HUES48 (cell line): ENCODE measurements around the gene GRIK3.

Source experiments
- H3K27ac ChIP-seq: one replicate; pipeline ENCODE4 v1.7.0; 2013; ENCODE audit warnings: low read depth, low read length, inconsistent platforms
- H3K27me3 ChIP-seq: 2 replicates; pipeline ENCODE4 v1.6.1; 2013; ENCODE audit warnings: mild to moderate bottlenecking, low read length; ENCODE audit not compliant: control insufficient read depth, insufficient read depth
- H3K36me3 ChIP-seq: 2 replicates; pipeline ENCODE4 v1.6.1; 2013; ENCODE audit warnings: low read length; ENCODE audit not compliant: control insufficient read depth, insufficient read depth
- H3K4me1 ChIP-seq: 2 replicates; pipeline ENCODE4 v1.6.1; 2013; ENCODE audit warnings: mild to moderate bottlenecking, low read length; ENCODE audit not compliant: control insufficient read depth, insufficient read depth
- H3K4me3 ChIP-seq: 2 replicates; pipeline ENCODE4 v1.5.1; 2013; ENCODE audit warnings: mild to moderate bottlenecking, low read depth, low read length
- H3K9ac ChIP-seq: 2 replicates; pipeline ENCODE4 v1.6.1; 2013; ENCODE audit warnings: mild to moderate bottlenecking, low read depth, low read length, moderate library complexity
- H3K9me3 ChIP-seq: 2 replicates; pipeline ENCODE4 v1.6.1; 2013; ENCODE audit warnings: low read length; ENCODE audit not compliant: control insufficient read depth, insufficient read depth

GRIK3 gene

DNA sequence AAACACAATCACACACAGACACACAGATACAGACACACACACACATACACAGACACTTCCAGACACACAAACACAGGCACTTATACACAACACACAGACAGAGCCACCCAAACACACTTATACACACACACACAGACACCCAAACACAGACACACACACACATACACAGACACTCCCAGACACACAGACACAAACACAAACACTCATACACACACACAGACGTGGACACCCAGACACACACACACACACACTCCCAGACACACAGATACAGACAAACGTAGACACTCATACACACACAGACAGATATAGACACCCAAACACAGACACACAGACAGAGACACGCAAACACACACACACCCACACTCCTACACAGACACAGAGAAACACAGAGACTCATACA, 272.1 kb downstream of the GRIK3 start:
- no peaks in the 10 kb centered on the region for H3K36me3 ChIP-seq
- H3K4me3 ChIP-seq = no peak overlapping the region
- no peaks in the 10 kb centered on the region for H3K27me3 ChIP-seq
- no peaks in the 10 kb centered on the region for H3K9me3 ChIP-seq
- H3K9ac ChIP-seq = no peak overlapping the region
- H3K4me1 ChIP-seq = peaks cover 20% of the 10 kb centered on the region; the same call in 1 of the 2 replicates
- no peak overlapping the region for H3K27ac ChIP-seq

DNA sequence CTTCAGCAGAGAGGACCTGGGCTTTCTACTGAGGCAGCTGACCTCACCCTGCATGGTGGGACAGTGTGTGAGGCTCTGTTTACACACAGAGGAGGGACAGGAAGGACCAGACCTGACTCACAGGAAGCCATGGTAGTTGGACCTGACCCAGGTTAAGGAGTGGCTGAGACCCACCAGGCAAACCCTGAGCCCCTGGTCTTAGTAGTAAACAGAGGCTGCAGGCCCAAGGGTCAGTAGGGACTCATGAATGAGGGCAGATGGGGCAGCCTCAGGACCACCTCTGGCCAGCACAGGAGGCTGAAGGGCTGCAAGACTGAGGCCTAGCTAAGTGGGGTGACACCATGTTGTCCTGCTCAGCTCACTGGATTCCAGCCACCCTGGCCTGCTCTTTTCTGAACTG, 273.2 kb downstream of the GRIK3 start:
- H3K9ac ChIP-seq = no peak overlapping the region
- H3K27me3 ChIP-seq = no peaks in the 10 kb centered on the region
- no peak overlapping the region for H3K4me3 ChIP-seq
- no peaks in the 10 kb centered on the region for H3K9me3 ChIP-seq
- peaks cover 17% of the 10 kb centered on the region; the same call in 1 of the 2 replicates for H3K4me1 ChIP-seq
- H3K36me3 ChIP-seq = no peaks in the 10 kb centered on the region
- no peak overlapping the region for H3K27ac ChIP-seq

DNA sequence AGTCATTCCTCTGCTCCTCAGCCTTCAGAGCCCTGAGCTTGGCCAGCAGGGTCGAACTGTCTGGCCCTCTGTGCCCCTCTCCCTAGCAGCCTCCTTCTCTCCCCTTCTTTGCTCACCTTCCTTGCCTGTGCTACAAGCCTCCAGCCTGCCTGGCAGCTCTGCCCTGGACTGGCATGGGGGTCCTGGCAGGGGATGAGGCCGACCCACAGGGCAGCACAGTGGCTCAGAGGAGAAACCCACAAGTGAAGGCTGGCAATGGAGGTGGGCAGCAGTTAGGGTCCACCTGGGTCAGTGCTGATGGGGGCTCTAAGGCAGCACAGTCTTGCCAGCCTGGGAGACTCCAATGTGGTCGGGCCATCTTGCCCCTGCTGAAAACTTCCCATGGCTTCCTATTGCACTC, 274.2 kb downstream of the GRIK3 start:
- Histone ChIP-seq H3K36me3 (no peaks in the 10 kb centered on the region), H3K9me3 (no peaks in the 10 kb centered on the region), H3K27ac (no peak overlapping the region), H3K27me3 (no peaks in the 10 kb centered on the region), H3K4me3 (no peak overlapping the region), H3K4me1 (peaks cover 7% of the 10 kb centered on the region; the same call in 1 of the 2 replicates), H3K9ac (no peak overlapping the region)

DNA sequence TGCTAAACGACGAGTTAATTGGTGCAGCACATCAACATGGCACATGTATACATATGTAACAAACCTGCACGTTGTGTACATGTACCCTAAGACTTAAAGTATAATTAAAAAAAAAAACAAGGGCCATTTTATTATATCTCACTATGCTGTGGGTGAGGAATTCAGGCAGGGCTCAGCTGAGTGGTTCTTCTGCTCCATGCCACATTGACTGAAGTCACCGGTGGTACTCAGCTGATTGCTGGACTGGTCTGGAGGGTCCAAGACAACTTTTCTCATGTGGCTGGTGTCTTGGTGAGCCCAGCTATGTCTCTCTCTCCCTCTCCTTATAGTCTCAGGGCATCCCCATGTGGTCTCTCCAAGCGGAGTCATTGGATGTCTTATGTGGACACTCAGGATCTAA, 275.0 kb downstream of the GRIK3 start:
- no peak overlapping the region for H3K9ac ChIP-seq
- no peak overlapping the region for H3K4me3 ChIP-seq
- no peaks in the 10 kb centered on the region for H3K27me3 ChIP-seq
- no peaks in the 10 kb centered on the region for H3K36me3 ChIP-seq
- H3K9me3 ChIP-seq = no peaks in the 10 kb centered on the region
- H3K27ac ChIP-seq = no peak overlapping the region
- H3K4me1 ChIP-seq = peaks cover 1% of the 10 kb centered on the region; the same call in 1 of the 2 replicates

DNA sequence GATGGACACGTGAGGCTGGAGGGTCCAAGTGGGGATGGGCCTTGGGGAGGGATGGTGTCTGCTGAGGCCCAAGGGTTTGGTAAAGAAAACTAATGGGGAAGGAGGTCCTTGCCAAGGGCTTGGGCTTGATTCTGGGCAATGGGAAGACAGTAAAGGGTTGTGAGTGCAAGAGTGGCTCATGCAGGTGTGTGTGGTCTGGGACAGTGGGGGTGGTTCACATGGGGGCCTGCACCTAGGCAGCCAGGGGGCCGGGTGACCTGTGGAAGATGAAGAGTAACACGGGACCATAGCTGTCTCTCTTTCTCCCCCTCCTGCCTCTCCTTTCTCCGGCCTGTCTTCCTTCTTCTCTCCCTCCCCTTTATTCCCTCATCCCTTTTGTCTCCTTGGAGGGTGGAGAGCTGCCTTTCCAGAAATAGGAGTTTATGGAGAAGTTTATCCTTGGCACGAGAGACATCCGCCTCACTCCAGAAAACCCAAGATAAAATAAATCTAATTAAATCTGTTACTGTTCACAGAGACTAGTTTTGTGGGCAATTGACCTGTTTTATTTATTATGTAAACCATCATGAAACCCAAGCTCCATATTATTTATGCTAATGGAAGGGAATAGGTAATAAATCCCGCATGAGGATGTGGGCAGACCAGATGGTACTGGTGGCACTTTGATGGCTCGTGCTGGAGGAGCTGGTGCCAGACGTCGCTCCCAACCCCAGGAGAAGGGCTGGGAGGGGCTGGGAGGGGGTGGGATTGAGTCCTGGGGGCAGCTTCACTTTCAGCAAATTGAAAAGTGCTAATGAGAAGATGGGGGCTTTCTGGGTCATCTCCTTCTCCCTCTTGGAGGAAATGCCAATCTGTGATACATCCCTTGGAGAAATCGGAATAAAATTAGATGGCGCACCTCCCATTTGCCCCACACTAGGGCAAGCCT, 278.7 kb downstream of the GRIK3 start:
- no peak overlapping the region for H3K9ac ChIP-seq
- H3K27ac ChIP-seq = no peak overlapping the region
- H3K4me3 ChIP-seq = no peak overlapping the region
- no peaks in the 10 kb centered on the region for H3K36me3 ChIP-seq
- H3K27me3 ChIP-seq = no peaks in the 10 kb centered on the region
- no peaks in the 10 kb centered on the region for H3K9me3 ChIP-seq
- no peaks in the 10 kb centered on the region for H3K4me1 ChIP-seq

DNA sequence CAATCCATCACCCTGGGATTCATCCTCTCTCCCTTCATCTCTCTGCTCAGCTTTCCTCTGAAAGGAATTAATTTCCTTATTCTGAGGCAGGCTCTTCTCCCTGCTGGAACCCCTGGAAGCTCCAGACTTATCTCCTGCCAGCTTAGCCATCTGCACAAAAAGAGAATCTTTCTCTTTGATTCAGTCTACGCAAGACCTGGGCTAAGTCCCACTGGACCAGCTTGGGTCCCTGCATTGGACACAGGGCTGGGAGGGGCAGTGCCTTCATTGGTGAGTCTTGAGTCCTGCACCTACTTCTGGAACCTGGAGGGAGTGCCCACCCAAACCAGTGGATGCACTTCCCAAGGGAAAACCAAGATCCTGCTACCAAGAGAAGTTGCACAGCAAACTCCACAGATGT, 279.9 kb downstream of the GRIK3 start:
- no peak overlapping the region for H3K27ac ChIP-seq
- no peaks in the 10 kb centered on the region for H3K27me3 ChIP-seq
- H3K36me3 ChIP-seq = no peaks in the 10 kb centered on the region
- no peaks in the 10 kb centered on the region for H3K4me1 ChIP-seq
- no peaks in the 10 kb centered on the region for H3K9me3 ChIP-seq
- H3K4me3 ChIP-seq = no peak overlapping the region
- no peak overlapping the region for H3K9ac ChIP-seq

DNA sequence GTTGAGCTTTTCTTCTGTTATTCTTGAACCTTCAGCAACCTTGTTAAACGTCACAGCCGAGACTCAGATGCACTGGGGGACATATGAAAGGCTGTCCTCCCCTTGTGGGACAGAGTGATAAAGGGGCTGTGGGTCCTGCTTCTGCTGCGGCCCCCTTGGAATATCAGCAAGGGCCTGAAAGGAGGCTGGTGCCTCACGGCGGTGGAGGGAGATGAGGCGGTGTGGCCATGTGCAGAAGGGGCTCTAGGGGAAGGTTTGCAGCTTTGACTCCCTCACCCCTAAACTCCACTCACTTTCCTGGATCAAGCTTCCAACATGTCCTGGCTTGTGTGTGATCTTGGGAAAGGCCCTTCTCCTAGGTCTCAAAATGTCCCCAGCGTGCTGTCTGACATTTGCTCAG, 280.9 kb downstream of the GRIK3 start:
- no peak overlapping the region for H3K4me3 ChIP-seq
- no peaks in the 10 kb centered on the region for H3K36me3 ChIP-seq
- no peak overlapping the region for H3K9ac ChIP-seq
- no peaks in the 10 kb centered on the region for H3K4me1 ChIP-seq
- H3K9me3 ChIP-seq = no peaks in the 10 kb centered on the region
- H3K27ac ChIP-seq = no peak overlapping the region
- no peaks in the 10 kb centered on the region for H3K27me3 ChIP-seq

DNA sequence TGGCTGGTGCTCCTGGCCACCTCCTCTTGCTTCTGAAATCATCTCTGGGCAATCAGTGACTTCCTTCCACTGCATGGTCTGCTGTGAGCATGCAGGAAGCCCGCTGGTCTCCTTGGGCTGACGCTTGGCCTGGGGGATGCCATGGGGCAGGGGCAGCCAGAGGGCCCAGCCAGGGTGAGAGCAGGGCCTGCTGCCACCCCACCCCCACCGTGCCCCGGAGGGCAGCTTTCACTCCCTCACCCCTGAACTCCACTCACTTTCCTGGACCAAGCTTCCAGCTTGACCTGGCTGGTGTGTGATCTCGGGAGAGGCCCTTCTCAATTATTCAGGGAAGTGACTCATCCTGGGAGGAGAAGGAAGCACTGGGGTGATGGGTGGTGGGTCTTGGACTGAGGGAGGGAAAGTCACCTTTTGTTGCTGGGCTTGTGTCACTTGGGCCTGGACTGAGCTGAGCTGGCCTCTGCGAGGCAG, 281.4 kb downstream of the GRIK3 start:
- no peaks in the 10 kb centered on the region for H3K9me3 ChIP-seq
- no peak overlapping the region for H3K27ac ChIP-seq
- H3K27me3 ChIP-seq = no peaks in the 10 kb centered on the region
- no peak overlapping the region for H3K4me3 ChIP-seq
- H3K4me1 ChIP-seq = no peaks in the 10 kb centered on the region
- no peak overlapping the region for H3K9ac ChIP-seq
- no peaks in the 10 kb centered on the region for H3K36me3 ChIP-seq

DNA sequence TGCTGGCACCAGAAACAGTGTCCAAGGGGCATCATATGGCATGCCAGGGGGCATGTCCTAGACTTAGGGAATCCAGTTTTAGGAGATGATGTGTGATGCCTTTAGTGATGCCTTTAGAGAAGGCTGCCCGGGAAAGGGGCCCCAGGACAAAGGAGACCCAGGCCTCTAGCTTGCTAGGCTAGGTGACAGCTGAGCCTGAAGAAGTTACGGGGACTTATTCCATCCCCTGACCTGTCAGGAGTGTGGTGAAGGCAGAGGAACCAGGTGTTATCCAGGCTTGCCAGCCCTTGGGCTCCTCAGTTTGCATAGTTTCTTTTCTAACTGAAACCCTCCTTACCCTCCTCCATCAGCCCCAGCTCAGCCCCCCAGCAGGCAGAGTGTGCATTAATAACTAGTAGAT, 281.9 kb downstream of the GRIK3 start:
- no peaks in the 10 kb centered on the region for H3K27me3 ChIP-seq
- no peak overlapping the region for H3K9ac ChIP-seq
- no peak overlapping the region for H3K27ac ChIP-seq
- H3K9me3 ChIP-seq = no peaks in the 10 kb centered on the region
- H3K4me3 ChIP-seq = no peak overlapping the region
- H3K4me1 ChIP-seq = no peaks in the 10 kb centered on the region
- no peaks in the 10 kb centered on the region for H3K36me3 ChIP-seq

DNA sequence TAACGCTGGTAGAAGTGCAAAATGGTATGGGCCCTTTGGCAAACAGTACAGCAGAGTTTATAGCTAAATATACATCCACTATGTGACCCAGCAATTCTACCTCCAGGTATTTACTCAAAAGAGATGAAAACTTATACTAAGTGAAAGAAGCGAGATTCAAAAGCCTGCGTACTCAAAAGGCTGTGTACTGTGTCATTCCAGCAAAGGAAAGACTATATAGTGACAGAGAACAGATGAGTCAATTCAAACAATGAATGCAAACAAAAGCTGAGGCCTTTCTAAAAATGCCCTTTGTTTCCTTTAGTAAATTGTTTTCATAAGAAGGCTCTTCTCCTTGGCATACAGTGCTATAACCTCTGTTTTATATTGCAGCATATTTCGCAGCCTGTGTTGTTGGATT, 282.8 kb downstream of the GRIK3 start:
- no peak overlapping the region for H3K27ac ChIP-seq
- H3K9ac ChIP-seq = no peak overlapping the region
- H3K4me1 ChIP-seq = no peaks in the 10 kb centered on the region
- no peaks in the 10 kb centered on the region for H3K27me3 ChIP-seq
- no peaks in the 10 kb centered on the region for H3K36me3 ChIP-seq
- no peaks in the 10 kb centered on the region for H3K9me3 ChIP-seq
- no peak overlapping the region for H3K4me3 ChIP-seq

DNA sequence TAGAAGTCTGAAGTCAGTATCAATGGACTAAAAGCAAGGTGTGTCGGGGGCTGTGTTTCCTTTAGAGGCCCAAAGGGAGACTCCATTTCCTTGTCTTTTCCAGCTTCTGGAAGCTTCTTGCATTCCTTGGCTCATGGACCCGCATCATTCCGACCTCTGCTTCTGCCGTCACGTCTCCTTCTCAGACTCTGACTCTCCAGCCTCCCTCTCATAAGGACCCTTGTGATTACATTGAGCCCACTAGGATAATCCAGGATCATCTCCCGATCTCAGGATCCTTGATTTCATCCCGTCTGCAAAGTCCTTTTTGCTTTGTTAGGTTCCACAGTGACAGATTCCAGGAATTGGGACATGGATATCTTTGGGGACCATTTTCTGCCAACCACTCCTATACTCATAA, 285.8 kb downstream of the GRIK3 start:
- Histone ChIP-seq H3K4me1 (no peaks in the 10 kb centered on the region), H3K9ac (no peak overlapping the region), H3K9me3 (no peaks in the 10 kb centered on the region), H3K27me3 (no peaks in the 10 kb centered on the region), H3K36me3 (no peaks in the 10 kb centered on the region), H3K27ac (no peak overlapping the region), H3K4me3 (no peak overlapping the region)
